Measurements from ENCODE around the gene GRIN3A.

GRCh38 chr9:101632611-101633010 is 105.8 kb downstream of the GRIN3A start:
- TF ChIP-seq POLR2A (IDR thresholded peaks at IDR 0.05; ENCODE audit: low read depth, low read length) (no peak), POLR2AphosphoS5 (IDR thresholded peaks at IDR 0.05; ENCODE audit: low read depth, low read length) (no peak), TAF1 (IDR thresholded peaks at IDR 0.05; ENCODE audit: low read depth, low read length) (no peak), PAX5 (IDR thresholded peaks at IDR 0.05; ENCODE audit: insufficient read depth, low read length, severe bottlenecking) (no peak), SPI1 (IDR thresholded peaks at IDR 0.05; ENCODE audit: low read depth, low read length) (no peak)
